Measurements from ENCODE around the gene CAPS. TPM values are rescaled to one million over a fixed set of nuclear protein-coding genes. Genes with fewer than 3 reads are reported as not detected.
A peak's percentile ranks its signal among the peaks of the same experiment; 100 is the strongest.

The CAPS gene
- total RNA-seq, 1 donor from 2014 or later: 2.2 TPM

- H3K9ac ChIP-seq: no peak overlapping the region
- H3K9me3 Mint-ChIP-seq: no peaks in the 10 kb centered on the region
- H3K4me3 ChIP-seq: no peak overlapping the region
- no peak overlapping the region for H3K27ac ChIP-seq
- no peak overlapping the region for H3K4me2 ChIP-seq
- H4K20me1 ChIP-seq (ENCODE audit: low read depth): peaks cover 3% of the 10 kb centered on the region
- H3K27ac Mint-ChIP-seq: no peak overlapping the region
- no peak for DNase-seq (ENCODE audit: low spot score)
- H3K4me3 Mint-ChIP-seq: no peak overlapping the region
- H3K36me3 ChIP-seq: no peaks in the 10 kb centered on the region
- no peaks in the 10 kb centered on the region for H3K4me1 ChIP-seq
- no peaks in the 10 kb centered on the region for H3F3A ChIP-seq (ENCODE audit: low read depth)
- no peaks in the 10 kb centered on the region for H3K4me1 Mint-ChIP-seq
- no peaks in the 10 kb centered on the region for H3K27me3 ChIP-seq
- no peak overlapping the region for H2AFZ ChIP-seq (replicated peaks)
- H3K79me2 ChIP-seq (ENCODE audit: low read depth): no peaks in the 10 kb centered on the region
- H3K36me3 Mint-ChIP-seq: peaks cover 6% of the 10 kb centered on the region
- TF ChIP-seq CTCF (IDR thresholded peaks at IDR 0.05) (no peak), EZH2phosphoT487 (IDR thresholded peaks at IDR 0.05) (no peak), EZH2 (IDR thresholded peaks at IDR 0.05) (no peak)
- no peaks in the 10 kb centered on the region for H3K9me3 ChIP-seq (ENCODE audit: low read depth)
- H3K27me3 Mint-ChIP-seq (ENCODE audit: insufficient read depth, low read depth): peaks cover 4% of the 10 kb centered on the region
Observed at GRCh38 chr19:5918463-5919079, 4.5 kb downstream of the CAPS start.

GRCh38 chr19:5921516-5922160 lies 7.6 kb downstream of the CAPS start:
- Histone ChIP-seq H4K20me1 (ENCODE audit: low read depth) (no peaks in the 10 kb centered on the region), H3K9me3 (ENCODE audit: low read depth) (no peaks in the 10 kb centered on the region), H3F3A (ENCODE audit: low read depth) (no peaks in the 10 kb centered on the region), H3K79me2 (ENCODE audit: low read depth) (no peaks in the 10 kb centered on the region), H3K9ac (no peak overlapping the region), H2AFZ (replicated peaks) (no peak overlapping the region), H3K4me2 (no peak overlapping the region), H3K36me3 (no peaks in the 10 kb centered on the region), H3K27me3 (no peaks in the 10 kb centered on the region), H3K4me3 (no peak overlapping the region), H3K27ac (no peak overlapping the region), H3K4me1 (no peaks in the 10 kb centered on the region)
- Mint-ChIP-seq H3K27me3 (ENCODE audit: insufficient read depth, low read depth) (peaks cover 2% of the 10 kb centered on the region), H3K36me3 (peaks cover 15% of the 10 kb centered on the region), H3K4me1 (no peaks in the 10 kb centered on the region), H3K4me3 (no peak overlapping the region), H3K27ac (peak overlapping the region; percentile 17), H3K9me3 (no peaks in the 10 kb centered on the region)
- TF ChIP-seq EZH2phosphoT487 (IDR thresholded peaks at IDR 0.05) (no peak), EZH2 (IDR thresholded peaks at IDR 0.05) (no peak), CTCF (IDR thresholded peaks at IDR 0.05) (no peak)
- no peak for DNase-seq (ENCODE audit: low spot score)

- TF ChIP-seq EZH2phosphoT487 (IDR thresholded peaks at IDR 0.05): no peak
- no peak for TF ChIP-seq EZH2 (IDR thresholded peaks at IDR 0.05)
- no peak for TF ChIP-seq CTCF (IDR thresholded peaks at IDR 0.05)
- H4K20me1 ChIP-seq (ENCODE audit: low read depth): no peaks in the 10 kb centered on the region
- no peak overlapping the region for H3K9ac ChIP-seq
- H3K4me2 ChIP-seq: no peak overlapping the region
- no peaks in the 10 kb centered on the region for H3K36me3 ChIP-seq
- H3K79me2 ChIP-seq (ENCODE audit: low read depth): no peaks in the 10 kb centered on the region
- peaks cover 18% of the 10 kb centered on the region for H3K36me3 Mint-ChIP-seq
- H3K27me3 Mint-ChIP-seq (ENCODE audit: insufficient read depth, low read depth): peaks cover 2% of the 10 kb centered on the region
- H2AFZ ChIP-seq (replicated peaks): no peak overlapping the region
- H3K27ac ChIP-seq: no peak overlapping the region
- H3K27me3 ChIP-seq: no peaks in the 10 kb centered on the region
- no peaks in the 10 kb centered on the region for H3F3A ChIP-seq (ENCODE audit: low read depth)
- no peak for DNase-seq (ENCODE audit: low spot score)
- no peaks in the 10 kb centered on the region for H3K4me1 Mint-ChIP-seq
- H3K4me3 ChIP-seq: no peak overlapping the region
- no peaks in the 10 kb centered on the region for H3K4me1 ChIP-seq
- H3K9me3 ChIP-seq (ENCODE audit: low read depth): no peaks in the 10 kb centered on the region
- no peak overlapping the region for H3K27ac Mint-ChIP-seq
- no peak overlapping the region for H3K4me3 Mint-ChIP-seq
- H3K9me3 Mint-ChIP-seq: no peaks in the 10 kb centered on the region
Observed at GRCh38 chr19:5922161-5922545, 8.1 kb downstream of the CAPS start.

All from neural progenitor cell (in vitro differentiated cells).